H1 (cell line): ENCODE data around the gene MEIS2. TPM values are rescaled to one million over a fixed set of nuclear protein-coding genes. Genes with fewer than 3 reads are reported as not detected.

Source experiments
- CTCF ChIA-PET: fragments of 300-600 bp; sonication (Branson Sonifier 250); formaldehyde crosslinking; loops from one replicate; lab custom pipeline; 2021; ENCODE audit not compliant: partially characterized antibody; lab: Charles Lee
- POLR2A ChIA-PET: fragments of 300-600 bp; sonication (Branson Sonifier 250); formaldehyde crosslinking; loops from one replicate; lab custom pipeline; 2021; ENCODE audit warnings: inconsistent platforms; ENCODE audit not compliant: partially characterized antibody; lab: Charles Lee
- DNase-seq, 2 experiments: peaks; one replicate each; pipeline versions ENCODE4 v3.0.0 to v3.0.0-alpha.2; 2010 to 2022; ENCODE audit warnings: low spot score in 2 of 2, low read depth in 1 of 2, mixed read lengths in 1 of 2
- FAIRE-seq: peaks from 2 replicates; lab custom pipeline; 2011; peaks lifted over from hg19 to GRCh38; lab: Jason Lieb, UNC
- H2AFZ ChIP-seq: 2 replicates; pipeline ENCODE4 v1.8.1; 2012; ENCODE audit warnings: low read length, inconsistent platforms
- H2AK5ac ChIP-seq: 2 replicates; pipeline ENCODE4 v1.6.1; 2013; ENCODE audit warnings: low read depth, low read length
- H2BK120ac ChIP-seq: replicated peaks from 2 replicates; pipeline ENCODE3; 2013; ENCODE audit warnings: low read depth, low read length, inconsistent platforms
- H2BK12ac ChIP-seq: 2 replicates; pipeline ENCODE4 v1.6.1; 2013; ENCODE audit warnings: low read depth, low read length
- H2BK15ac ChIP-seq: 2 replicates; pipeline ENCODE4 v1.6.1; 2013; ENCODE audit warnings: low read length
- H2BK20ac ChIP-seq: 2 replicates; pipeline ENCODE4 v1.6.1; 2013; ENCODE audit warnings: low read length
- H2BK5ac ChIP-seq: 2 replicates; pipeline ENCODE4 v1.6.1; 2013; ENCODE audit warnings: low read depth, low read length
- H3K14ac ChIP-seq: 2 replicates; pipeline ENCODE4 v1.6.1; 2013; ENCODE audit warnings: inconsistent platforms; ENCODE audit not compliant: insufficient read length
- H3K18ac ChIP-seq: 2 replicates; pipeline ENCODE4 v1.6.1; 2013; ENCODE audit warnings: low read length; ENCODE audit errors: extremely low read depth
- H3K23ac ChIP-seq: 2 replicates; pipeline ENCODE4 v1.6.1; 2013; ENCODE audit warnings: inconsistent platforms; ENCODE audit not compliant: insufficient read length
- H3K23me2 ChIP-seq: 2 replicates; pipeline ENCODE4 v1.6.1; 2013; ENCODE audit warnings: low read depth, low read length
- H3K27ac ChIP-seq: 2 replicates; pipeline ENCODE4 v1.6.1; 2011; ENCODE audit warnings: low read depth, low read length, inconsistent platforms
- H3K27me3 ChIP-seq, 4 experiments: replicated peaks in 1 of 4; 1 replicate in 1 of 4; 2 replicates in 3 of 4; pipeline versions ENCODE4 v1.6.1 to v1.8.1; 2011 to 2013; ENCODE audit warnings: low read length in 3 of 4, mild to moderate bottlenecking in 3 of 4, inconsistent platforms in 2 of 4, mixed read lengths in 2 of 4, moderate library complexity in 1 of 4; ENCODE audit not compliant: control insufficient read depth in 3 of 4, insufficient read depth in 3 of 4; ENCODE audit errors: extremely low read depth in 1 of 4
- H3K36me3 ChIP-seq, 4 experiments: 2 replicates each; pipeline versions ENCODE4 v1.6.1 to v1.8.1; 2011 to 2013; ENCODE audit warnings: mild to moderate bottlenecking in 4 of 4, low read length in 3 of 4, moderate library complexity in 2 of 4, control low read depth in 1 of 4, inconsistent platforms in 1 of 4; ENCODE audit not compliant: insufficient read depth in 4 of 4, control insufficient read depth in 2 of 4
- H3K4ac ChIP-seq: replicated peaks from 2 replicates; pipeline ENCODE3; 2013; ENCODE audit warnings: low read length, low read depth, mixed read lengths, inconsistent platforms; ENCODE audit not compliant: insufficient read length
- H3K4me1 ChIP-seq, 4 experiments: replicated peaks in 1 of 4; 1 replicate in 1 of 4; 2 replicates in 3 of 4; pipeline versions ENCODE4 v1.6.1 to v1.8.1; 2011 to 2013; ENCODE audit warnings: low read length in 3 of 4, inconsistent platforms in 2 of 4, mixed read lengths in 1 of 4; ENCODE audit not compliant: insufficient read depth in 4 of 4, control insufficient read depth in 3 of 4
- H3K4me2 ChIP-seq, 2 experiments: 2 replicates each; pipeline versions ENCODE4 v1.6.1 to v1.8.1; 2011 to 2013; ENCODE audit warnings: low read depth in 2 of 2, low read length in 2 of 2, control low read depth in 1 of 2, inconsistent platforms in 1 of 2, mild to moderate bottlenecking in 1 of 2; ENCODE audit not compliant: insufficient read depth in 1 of 2
- H3K4me3 ChIP-seq, 4 experiments: fragments of 200-600, 300-600 bp in 1 of 4; sonication (generic), shearing (Covaris generic), sonication (Bioruptor Twin) in 1 of 4; 2 replicates each; pipeline versions ENCODE4 v1.5.1 to v1.8.1; 2011 to 2016; ENCODE audit warnings: low read length in 4 of 4, low read depth in 3 of 4, control low read depth in 2 of 4, inconsistent platforms in 2 of 4, mild to moderate bottlenecking in 2 of 4, mixed read lengths in 1 of 4, moderate library complexity in 1 of 4; ENCODE audit not compliant: insufficient read depth in 2 of 4; ENCODE audit errors: extremely low read depth in 1 of 4
- H3K56ac ChIP-seq: replicated peaks from 2 replicates; pipeline ENCODE3; 2013; ENCODE audit warnings: low read depth, mild to moderate bottlenecking, mixed read lengths, low read length, inconsistent platforms; ENCODE audit not compliant: insufficient read length
- H3K79me1 ChIP-seq: 2 replicates; pipeline ENCODE4 v1.6.1; 2013; ENCODE audit warnings: low read depth, low read length, control low read depth
- H3K79me2 ChIP-seq, 2 experiments: 2 replicates each; pipeline versions ENCODE4 v1.6.1 to v1.8.1; 2012 to 2013; ENCODE audit warnings: low read length in 2 of 2, mild to moderate bottlenecking in 2 of 2, inconsistent platforms in 1 of 2; ENCODE audit not compliant: insufficient read depth in 2 of 2, control insufficient read depth in 1 of 2
- H3K9ac ChIP-seq, 4 experiments: replicated peaks in 1 of 4; 1 replicate in 1 of 4; 2 replicates in 3 of 4; pipeline versions ENCODE4 v1.6.1 to v1.8.1; 2011 to 2013; ENCODE audit warnings: low read depth in 3 of 4, low read length in 3 of 4, control low read depth in 2 of 4, mild to moderate bottlenecking in 2 of 4, moderate library complexity in 2 of 4, inconsistent platforms in 1 of 4; ENCODE audit errors: extremely low read depth in 1 of 4
- H3K9me3 ChIP-seq, 2 experiments: 2 replicates each; pipeline versions ENCODE4 v1.6.1 to v1.8.1; 2012 to 2013; ENCODE audit warnings: mild to moderate bottlenecking in 2 of 2, moderate library complexity in 2 of 2, control low read depth in 1 of 2, inconsistent platforms in 1 of 2, low read depth in 1 of 2, low read length in 1 of 2, mixed read lengths in 1 of 2; ENCODE audit not compliant: insufficient read depth in 2 of 2
- H4K20me1 ChIP-seq, 2 experiments: replicated peaks in 1 of 2; 2 replicates each; pipeline versions ENCODE3 to v1.8.1; 2011 to 2013; ENCODE audit warnings: inconsistent platforms in 2 of 2, low read length in 2 of 2, mild to moderate bottlenecking in 1 of 2; ENCODE audit not compliant: insufficient read depth in 2 of 2, control insufficient read depth in 1 of 2
- H4K5ac ChIP-seq: 2 replicates; pipeline ENCODE4 v1.6.1; 2013; ENCODE audit warnings: low read length, low read depth, mixed read lengths, inconsistent platforms; ENCODE audit not compliant: insufficient read length
- H4K8ac ChIP-seq: 2 replicates; pipeline ENCODE4 v1.8.0; 2013; ENCODE audit warnings: mild to moderate bottlenecking, moderate library complexity, low read length, inconsistent platforms; ENCODE audit not compliant: insufficient read depth; ENCODE audit errors: extremely low read depth
- H4K91ac ChIP-seq: replicated peaks from 2 replicates; pipeline ENCODE3; 2013; ENCODE audit warnings: low read length, mixed read lengths, inconsistent platforms; ENCODE audit not compliant: insufficient read length
- WGBS, 2 experiments: shearing (Covaris generic) in 1 of 2; methylation state at CpG; one replicate each; pipeline versions ENCODE4 v1.1.6 to v1.1.7; 2013 to 2015; ENCODE audit warnings: low lambda C conversion rate in 2 of 2, mixed read lengths in 2 of 2, inconsistent platforms in 1 of 2, low coverage in 1 of 2, missing lambda C conversion rate in 1 of 2; ENCODE audit not compliant: insufficient replicate concordance in 2 of 2, insufficient coverage in 1 of 2, insufficient read length in 1 of 2; ENCODE audit errors: extremely low coverage in 1 of 2, missing lambda C conversion rate in 1 of 2; 5-methylcytosine and 5-hydroxymethylcytosine counted together
- polyA plus RNA-seq, 7 experiments: library from polyadenylated mRNA; depleted of rRNA in 3 of 7; stranded (reverse) in 5 of 7; unstranded in 2 of 7; fragments of >200 nt in 5 of 7; fragments of 200-250 nt in 2 of 7; gene quantifications; 1 replicate in 5 of 7; 2 replicates in 1 of 7; 4 replicates in 1 of 7; pipeline versions ENCODE4 v1.2.1 to v1.2.3, GENCODE V29; 2011 to 2013; ENCODE audit warnings: missing spikeins in 2 of 7, mixed read lengths in 2 of 7
- total RNA-seq: library from RNA; stranded (reverse); fragmentation: NEBNext Ultra II Directional; extraction: Animal tissue kit (Norgen Biotek cat#: 25700); gene quantifications from 2 replicates; pipeline ENCODE4 v1.2.1, GENCODE V29; 2021

The MEIS2 gene
- total and polyA plus RNA-seq, 2 of the 8 experiments (the other 6 are each of a cell fraction or from before 2014, with no cell fraction given), result 0.22 to 1.2 TPM

- Histone ChIP-seq H3K4me1 (no peaks in the 10 kb centered on the region), H3K4me3 (no peak overlapping the region), H3K18ac (no peak overlapping the region), H3K79me1 (no peaks in the 10 kb centered on the region), H3K23ac (no peak overlapping the region), H4K5ac (no peak overlapping the region), H4K20me1 (no peaks in the 10 kb centered on the region), H2BK5ac (no peak overlapping the region), H2BK12ac (no peak overlapping the region), H4K91ac (no peak overlapping the region), H2BK15ac (no peak overlapping the region), H3K27me3 (no peaks in the 10 kb centered on the region), H3K27ac (no peak overlapping the region), H3K9ac (no peak overlapping the region), H3K4me2 (no peak overlapping the region), H3K4ac (no peak overlapping the region), H3K14ac (no peak overlapping the region), H3K9me3 (no peaks in the 10 kb centered on the region), H2BK20ac (no peak overlapping the region), H3K56ac (no peak overlapping the region), H2AFZ (no peak overlapping the region), H3K23me2 (no peaks in the 10 kb centered on the region), H3K36me3 (no peaks in the 10 kb centered on the region), H3K79me2 (no peaks in the 10 kb centered on the region), H2AK5ac (no peak overlapping the region), H4K8ac (no peak overlapping the region), H2BK120ac (no peak overlapping the region)
- ChIA-PET CTCF (no interaction called here), POLR2A (interaction anchor here (1.2 kb wide), 1 partner anchor 13 kb away, joined by 3 read pairs; no protein-coding TSS in a partner anchor)
- DNase-seq (no peak), FAIRE-seq (no peak)
- 94% methylated on average over 3 of the region's 3 CpGs; no CpG with 5 or more reads in 1 of the 2 experiments for WGBS, 2 experiments
These were observed 29.2 kb downstream of the MEIS2 start for GRCh38 chr15:37071134-37071533.
